Adrenal gland (tissue), 12 donors: Measurements from ENCODE around the gene PNPLA1. TPM values are rescaled to one million over a fixed set of nuclear protein-coding genes. Genes with fewer than 3 reads are reported as not detected.

ENCODE experiments used
- DNase-seq, 7 donors: peaks; one replicate each; pipeline ENCODE4 v3.0.0-alpha.2; 2019 to 2020
- H3K27ac ChIP-seq, 5 donors: fragments of 200-600 bp; sonication (generic) in 4 of 5; 1 replicate in 3 of 5; 2 replicates in 2 of 5; pipeline versions ENCODE4 v1.5.1 to v1.8.0; 2016 to 2020; ENCODE audit warnings: mild to moderate bottlenecking in 1 of 5
- H3K27me3 ChIP-seq: fragments of 200-600 bp; 2 replicates; pipeline ENCODE4 v1.8.0; 2021
- H3K36me3 ChIP-seq, 2 donors: fragments of 200-600 bp; replicated peaks in 1 of 2; 1 replicate in 1 of 2; 2 replicates in 1 of 2; pipeline versions ENCODE4 v1.5.1 to v1.8.0; 2018 to 2022
- H3K4me1 ChIP-seq, 2 donors: fragments of 200-600 bp; replicated peaks in 1 of 2; 1 replicate in 1 of 2; 2 replicates in 1 of 2; pipeline versions ENCODE4 v1.5.1 to v1.8.0; 2018 to 2021
- H3K4me3 ChIP-seq, 4 donors: fragments of 200-600 bp; sonication (generic) in 3 of 4; one replicate each; pipeline ENCODE4 v1.5.1; 2016 to 2018
- H3K9me3 ChIP-seq, 3 donors: fragments of 200-600 bp; sonication (generic) in 1 of 3; replicated peaks in 1 of 3; 1 replicate in 2 of 3; 2 replicates in 1 of 3; pipeline versions ENCODE4 v1.5.1 to v1.8.0; 2016 to 2021
- POLR2A ChIP-seq, 2 donors: fragments of 450-650 bp; IDR thresholded peaks; one replicate each; pipeline ENCODE4 v1.6.1; 2017; ENCODE audit warnings: antibody characterized with exemption in 2 of 2, mild to moderate bottlenecking in 2 of 2, moderate library complexity in 1 of 2
- WGBS, 4 donors: extraction: QIAGEN DNeasy Blood & Tissue Kit in 2 of 4; methylation state at CpG; one replicate each; pipeline versions ENCODE4 v1.1.5 to v1.1.7; 2013 to 2017; 5-methylcytosine and 5-hydroxymethylcytosine counted together
- intact Hi-C, 2 donors: fragments of 100-400 bp; cut with DNase I; formaldehyde crosslinking; loops; one replicate each; pipeline versions ENCODE4 v1.14.1 to v1.15.0; 2022 to 2023
- polyA plus RNA-seq, 3 donors: library from polyadenylated mRNA; stranded (reverse); fragments of 200-250 nt in 2 of 3; fragments of 350-450 nt in 1 of 3; fragmentation: Illumina TruSeq in 1 of 3; extraction: RNeasy Lipid Tissue Mini Kit (QIAGEN cat#74804) in 1 of 3; gene quantifications; one replicate each; pipeline ENCODE4 v1.2.3, GENCODE V29; 2013 to 2014
- total RNA-seq, 9 donors: library from RNA; depleted of rRNA in 4 of 9; stranded (reverse); fragments of >200 nt in 4 of 9; fragments of 120-200 nt in 1 of 9; fragmentation: NEBNext Ultra II Directional in 1 of 9; extraction: Animal tissue kit (Norgen Biotek cat#: 25700) in 1 of 9; gene quantifications; one replicate each; pipeline versions ENCODE4 v1.1.0 to v1.2.4, GENCODE V29; 2013 to 2023
- TF ChIP-seq, protein P1 (sequence below), 6 experiments: fragments of 450-650 bp in 4 of 6; fragments of 200-600 bp in 2 of 6; sonication (generic) in 1 of 6; IDR thresholded peaks; 1 replicate in 5 of 6; 2 replicates in 1 of 6; pipeline versions ENCODE4 v1.5.1 to v1.8.0; 2016 to 2021; ENCODE audit warnings: antibody characterized with exemption in 6 of 6, mild to moderate bottlenecking in 2 of 6, moderate library complexity in 1 of 6
- donor health status: healthy with polysubstance abuse.
- donor health status: Bipolar disorder and iron deficiency.
- donor health status: DM: yes; HTN: yes; CAD: no.
- donor health status: DM: no; HTN: no; CAD: no.
- donor health status: DM: no; HTN: no; CAD: no.
- donor health status: DM: yes; HTN: yes; CAD: no.

The PNPLA1 gene
- total and polyA plus RNA-seq, 12 donors, result 0.11 to 1.6 (median 0.29) TPM; not detected in 6

DNA sequence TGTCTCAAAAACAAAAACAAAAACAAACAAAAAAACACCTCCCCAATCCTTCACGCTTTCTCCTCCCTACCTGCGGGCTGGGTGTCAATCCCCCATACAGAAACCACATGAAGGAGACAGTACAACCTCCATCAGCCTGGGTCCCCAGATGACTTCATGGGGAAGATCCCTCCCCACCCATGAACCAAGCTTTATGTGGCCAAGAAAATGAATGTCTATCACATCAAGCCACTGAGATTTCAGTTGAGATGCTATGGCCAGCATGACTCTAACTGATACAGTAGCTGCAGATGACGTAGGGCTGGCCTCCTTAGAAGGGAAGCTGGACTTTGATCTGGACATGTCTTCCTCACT is 88.0 kb downstream of the PNPLA1 start:
- H3K4me3 ChIP-seq, result no peak overlapping the region
- H3K36me3 ChIP-seq, result no peaks in the 10 kb centered on the region
- H3K27me3 ChIP-seq, result no peaks in the 10 kb centered on the region
- DNase-seq, result no peak
- TF ChIP-seq, protein P1, sequence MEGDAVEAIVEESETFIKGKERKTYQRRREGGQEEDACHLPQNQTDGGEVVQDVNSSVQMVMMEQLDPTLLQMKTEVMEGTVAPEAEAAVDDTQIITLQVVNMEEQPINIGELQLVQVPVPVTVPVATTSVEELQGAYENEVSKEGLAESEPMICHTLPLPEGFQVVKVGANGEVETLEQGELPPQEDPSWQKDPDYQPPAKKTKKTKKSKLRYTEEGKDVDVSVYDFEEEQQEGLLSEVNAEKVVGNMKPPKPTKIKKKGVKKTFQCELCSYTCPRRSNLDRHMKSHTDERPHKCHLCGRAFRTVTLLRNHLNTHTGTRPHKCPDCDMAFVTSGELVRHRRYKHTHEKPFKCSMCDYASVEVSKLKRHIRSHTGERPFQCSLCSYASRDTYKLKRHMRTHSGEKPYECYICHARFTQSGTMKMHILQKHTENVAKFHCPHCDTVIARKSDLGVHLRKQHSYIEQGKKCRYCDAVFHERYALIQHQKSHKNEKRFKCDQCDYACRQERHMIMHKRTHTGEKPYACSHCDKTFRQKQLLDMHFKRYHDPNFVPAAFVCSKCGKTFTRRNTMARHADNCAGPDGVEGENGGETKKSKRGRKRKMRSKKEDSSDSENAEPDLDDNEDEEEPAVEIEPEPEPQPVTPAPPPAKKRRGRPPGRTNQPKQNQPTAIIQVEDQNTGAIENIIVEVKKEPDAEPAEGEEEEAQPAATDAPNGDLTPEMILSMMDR (IDR thresholded peaks at IDR 0.05), result no peak
- no peak for TF ChIP-seq POLR2A (IDR thresholded peaks at IDR 0.05)
- H3K9me3 ChIP-seq, result no peaks in the 10 kb centered on the region
- peaks cover 0 to 8% of the 10 kb centered on the region in 2 donors for H3K4me1 ChIP-seq
- intact Hi-C loops, result loop anchor here (5.0 to 10.0 kb wide), 2 partner anchors 56 to 63 kb away; no protein-coding TSS in a partner anchor
- WGBS, 4 donors, result 82 to 88% (median 84%) methylated on average over 3 of the region's 3 CpGs
- H3K27ac ChIP-seq, result peak overlapping the region in 1 of 5 donors; percentile 65

Other genes with a start within 250 kb of the PNPLA1 start
- gene SLC26A8, start 245.4 kb upstream of the PNPLA1 start, total RNA-seq, result under 1 TPM in 4 of 9 donors, not detected in 5; 0.10 to 0.54 (median 0.14) TPM
- gene SLC26A8, start 245.4 kb upstream of the PNPLA1 start, polyA plus RNA-seq, result under 1 TPM; 0.09 to 0.20 (median 0.16) TPM
- gene MAPK14, start 242.3 kb upstream of the PNPLA1 start, total RNA-seq, result 100 to 1,000 TPM in 1 of 9 donors, 10 to 100 TPM in 8; 39.0 to 119 (median 60.9) TPM
- gene MAPK14, start 242.3 kb upstream of the PNPLA1 start, polyA plus RNA-seq, result 10 to 100 TPM; 11.3 to 45.0 (median 16.4) TPM
- 100 to 1,000 TPM in 3 of 9 donors, 10 to 100 TPM in 6; 30.0 to 148 (median 87.9) TPM for gene MAPK13, start 139.5 kb upstream of the PNPLA1 start, total RNA-seq
- 10 to 100 TPM; 54.8 to 56.7 (median 56.7) TPM for gene MAPK13, start 139.5 kb upstream of the PNPLA1 start, polyA plus RNA-seq
- gene BRPF3, start 73.3 kb upstream of the PNPLA1 start, total RNA-seq, result 100 to 1,000 TPM in 1 of 9 donors, 10 to 100 TPM in 8; 30.4 to 111 (median 55.1) TPM
- gene BRPF3, start 73.3 kb upstream of the PNPLA1 start, polyA plus RNA-seq, result 10 to 100 TPM in 2 of 3 donors, 1 to 10 TPM in 1; 9.8 to 67.8 (median 21.5) TPM
- gene BNIP5, start 66.8 kb downstream of the PNPLA1 start, total RNA-seq, result under 1 TPM in 1 of 9 donors, not detected in 8; 0.11 TPM
- gene BNIP5, start 66.8 kb downstream of the PNPLA1 start, polyA plus RNA-seq, result under 1 TPM in 1 of 3 donors, not detected in 2; 0.04 TPM
- 1 to 10 TPM in 6 of 9 donors, under 1 TPM in 2, not detected in 1; 0.28 to 6.0 (median 2.3) TPM for gene ETV7, start 117.6 kb downstream of the PNPLA1 start, total RNA-seq
- 1 to 10 TPM in 2 of 3 donors, under 1 TPM in 1; 0.86 to 3.0 (median 2.4) TPM for gene ETV7, start 117.6 kb downstream of the PNPLA1 start, polyA plus RNA-seq
- gene PXT1, start 172.8 kb downstream of the PNPLA1 start, total RNA-seq, result not detected
- gene PXT1, start 172.8 kb downstream of the PNPLA1 start, polyA plus RNA-seq, result not detected
- gene KCTD20, start 172.9 kb downstream of the PNPLA1 start, total RNA-seq, result 10 to 100 TPM; 42.2 to 78.0 (median 57.2) TPM
- gene KCTD20, start 172.9 kb downstream of the PNPLA1 start, polyA plus RNA-seq, result 10 to 100 TPM; 15.3 to 66.6 (median 16.7) TPM